Neural crest cell (in vitro differentiated cells): ENCODE measurements around the gene NRXN3. TPM values are rescaled to one million over a fixed set of nuclear protein-coding genes. Genes with fewer than 3 reads are reported as not detected.

Source experiments
- DNase-seq: peaks from one replicate; pipeline ENCODE4 v3.0.0; 2021; ENCODE audit warnings: low read depth, mixed read lengths, low spot score
- H3K27ac Mint-ChIP-seq: one replicate; pipeline ENCODE4 v1.8.0; 2021; ENCODE audit warnings: mild to moderate bottlenecking, mixed read lengths; ENCODE audit not compliant: unreplicated experiment
- H3K27me3 Mint-ChIP-seq: 2 replicates; pipeline ENCODE4 v1.8.0; 2021; ENCODE audit warnings: low read depth, mild to moderate bottlenecking, mixed read lengths
- H3K36me3 Mint-ChIP-seq: 2 replicates; pipeline ENCODE4 v1.8.0; 2021; ENCODE audit warnings: low read depth, mild to moderate bottlenecking, mixed read lengths
- H3K4me1 Mint-ChIP-seq: 2 replicates; pipeline ENCODE4 v1.8.0; 2021; ENCODE audit warnings: mixed read lengths
- H3K4me3 Mint-ChIP-seq: one replicate; pipeline ENCODE4 v1.8.0; 2021; ENCODE audit warnings: mild to moderate bottlenecking, mixed read lengths
- H3K9me3 Mint-ChIP-seq: 2 replicates; pipeline ENCODE4 v1.8.0; 2021; ENCODE audit warnings: mixed read lengths
- total RNA-seq: library from RNA; stranded (reverse); gene quantifications from 2 replicates; pipeline ENCODE4 v1.2.1, GENCODE V29; 2021
- TF ChIP-seq, protein P1 (sequence below): fragments of 200-600 bp; sonication (generic); conservative IDR thresholded peaks from 2 replicates; pipeline ENCODE4 v1.5.0; 2021; ENCODE audit warnings: antibody characterized with exemption, mild to moderate bottlenecking

The NRXN3 gene
- total RNA-seq, 1 donor from 2014 or later = 2.5 TPM

DNA sequence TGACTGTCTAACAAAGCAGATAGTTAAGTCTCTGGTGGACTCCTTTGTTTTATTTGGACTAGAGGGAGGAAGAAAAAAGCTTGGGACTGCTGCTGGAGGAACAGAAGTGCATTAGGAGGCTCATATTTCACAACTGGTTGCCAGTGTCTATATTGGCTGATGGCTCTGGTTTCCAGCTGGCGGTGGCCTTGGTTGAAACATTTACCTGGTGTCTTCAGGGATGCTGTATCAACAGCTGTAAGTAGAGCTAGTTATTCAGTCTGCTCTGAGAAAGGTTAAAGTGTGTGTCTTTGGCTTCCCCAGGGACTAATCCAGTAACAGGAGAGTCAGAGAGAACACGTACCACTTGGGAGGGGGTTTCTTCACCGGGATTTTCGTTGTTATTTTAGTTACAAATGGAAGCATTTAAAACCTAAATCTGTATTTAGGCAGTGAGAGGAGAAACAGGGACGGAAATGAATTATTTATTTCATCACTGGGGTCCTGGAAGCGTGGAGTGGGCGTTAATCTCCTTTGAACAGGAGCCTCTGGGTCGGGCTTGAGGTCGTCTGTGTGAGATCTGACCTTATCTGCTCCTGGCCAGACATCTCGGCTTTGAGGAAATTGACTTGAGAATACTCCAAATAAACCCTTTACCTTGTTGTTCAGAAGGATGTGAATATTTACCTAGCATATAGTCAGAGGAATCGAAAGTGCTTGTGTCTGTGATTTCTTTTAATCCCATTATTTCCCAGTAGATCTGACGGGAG, 149.9 kb downstream of the NRXN3 start:
- Mint-ChIP-seq H3K27me3 (peaks cover 71% of the 10 kb centered on the region), H3K4me3 (no peak overlapping the region), H3K9me3 (no peaks in the 10 kb centered on the region), H3K36me3 (no peaks in the 10 kb centered on the region), H3K27ac (no peak overlapping the region), H3K4me1 (peaks cover 24% of the 10 kb centered on the region)
- DNase-seq = no peak
- TF ChIP-seq, protein P1, sequence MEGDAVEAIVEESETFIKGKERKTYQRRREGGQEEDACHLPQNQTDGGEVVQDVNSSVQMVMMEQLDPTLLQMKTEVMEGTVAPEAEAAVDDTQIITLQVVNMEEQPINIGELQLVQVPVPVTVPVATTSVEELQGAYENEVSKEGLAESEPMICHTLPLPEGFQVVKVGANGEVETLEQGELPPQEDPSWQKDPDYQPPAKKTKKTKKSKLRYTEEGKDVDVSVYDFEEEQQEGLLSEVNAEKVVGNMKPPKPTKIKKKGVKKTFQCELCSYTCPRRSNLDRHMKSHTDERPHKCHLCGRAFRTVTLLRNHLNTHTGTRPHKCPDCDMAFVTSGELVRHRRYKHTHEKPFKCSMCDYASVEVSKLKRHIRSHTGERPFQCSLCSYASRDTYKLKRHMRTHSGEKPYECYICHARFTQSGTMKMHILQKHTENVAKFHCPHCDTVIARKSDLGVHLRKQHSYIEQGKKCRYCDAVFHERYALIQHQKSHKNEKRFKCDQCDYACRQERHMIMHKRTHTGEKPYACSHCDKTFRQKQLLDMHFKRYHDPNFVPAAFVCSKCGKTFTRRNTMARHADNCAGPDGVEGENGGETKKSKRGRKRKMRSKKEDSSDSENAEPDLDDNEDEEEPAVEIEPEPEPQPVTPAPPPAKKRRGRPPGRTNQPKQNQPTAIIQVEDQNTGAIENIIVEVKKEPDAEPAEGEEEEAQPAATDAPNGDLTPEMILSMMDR = no peak

- no peak overlapping the region for H3K27ac Mint-ChIP-seq
- no peak overlapping the region for H3K4me3 Mint-ChIP-seq
- H3K9me3 Mint-ChIP-seq = no peaks in the 10 kb centered on the region
- TF ChIP-seq, protein P1 = no peak
- no peaks in the 10 kb centered on the region for H3K36me3 Mint-ChIP-seq
- H3K27me3 Mint-ChIP-seq = peaks cover 84% of the 10 kb centered on the region
- peaks cover 14% of the 10 kb centered on the region for H3K4me1 Mint-ChIP-seq
- no peak for DNase-seq
Measured at GRCh38 chr14:78324353-78324752, 154.2 kb downstream of the NRXN3 start.

DNA sequence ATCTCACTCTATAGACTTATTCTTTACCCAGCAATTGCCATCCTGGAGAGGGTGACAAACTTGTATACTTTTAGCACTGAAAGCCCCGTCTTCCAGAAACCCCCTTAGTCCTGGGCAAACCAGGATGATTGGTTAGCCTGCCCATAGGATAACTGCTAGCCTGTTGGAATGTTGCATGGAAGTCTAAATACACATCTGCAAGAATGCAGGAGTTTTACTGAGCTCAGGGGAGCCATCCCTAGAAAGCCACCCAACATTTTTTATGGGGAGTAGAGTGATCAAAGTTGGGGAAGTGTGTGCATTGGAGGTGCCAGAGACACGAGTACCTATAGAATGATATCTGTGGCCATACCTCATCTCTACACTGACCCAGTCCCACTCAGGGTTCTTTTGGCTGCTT, 155.7 kb downstream of the NRXN3 start:
- peaks cover 6% of the 10 kb centered on the region for H3K4me1 Mint-ChIP-seq
- peaks cover 85% of the 10 kb centered on the region for H3K27me3 Mint-ChIP-seq
- TF ChIP-seq, protein P1 = no peak
- no peak overlapping the region for H3K4me3 Mint-ChIP-seq
- H3K36me3 Mint-ChIP-seq = no peaks in the 10 kb centered on the region
- H3K27ac Mint-ChIP-seq = no peak overlapping the region
- no peaks in the 10 kb centered on the region for H3K9me3 Mint-ChIP-seq
- DNase-seq = no peak

- TF ChIP-seq, protein P1 = no peak
- Mint-ChIP-seq H3K4me1 (no peaks in the 10 kb centered on the region), H3K27me3 (peaks cover 82% of the 10 kb centered on the region), H3K36me3 (no peaks in the 10 kb centered on the region), H3K27ac (no peak overlapping the region), H3K4me3 (no peak overlapping the region), H3K9me3 (no peaks in the 10 kb centered on the region)
- no peak for DNase-seq
Measured at GRCh38 chr14:78327426-78328221, 157.5 kb downstream of the NRXN3 start.

- no peak overlapping the region for H3K27ac Mint-ChIP-seq
Measured at GRCh38 chr14:78329371-78329770, 159.2 kb downstream of the NRXN3 start.

More at GRCh38 chr14:78329371-78329770, 159.2 kb downstream of the NRXN3 start:
- H3K9me3 Mint-ChIP-seq = no peaks in the 10 kb centered on the region
- H3K4me1 Mint-ChIP-seq = no peaks in the 10 kb centered on the region
- H3K36me3 Mint-ChIP-seq = no peaks in the 10 kb centered on the region
- TF ChIP-seq, protein P1 = no peak
- DNase-seq = no peak
- no peak overlapping the region for H3K4me3 Mint-ChIP-seq
- peaks cover 86% of the 10 kb centered on the region for H3K27me3 Mint-ChIP-seq
